Neural progenitor cell (in vitro differentiated cells): ENCODE results near the gene SLFN13.

ENCODE experiments used
- EZH2 ChIP-seq: fragments of 200-600 bp; sonication (generic); IDR thresholded peaks from 2 replicates; pipeline ENCODE4 v1.6.1; 2017; ENCODE audit warnings: antibody characterized with exemption, mild to moderate bottlenecking, moderate library complexity
- TF ChIP-seq, protein P1 (sequence below): fragments of 200-600 bp; sonication (generic); IDR thresholded peaks from 2 replicates; pipeline ENCODE4 v1.5.1; 2017; ENCODE audit warnings: antibody characterized with exemption, mild to moderate bottlenecking

- TF ChIP-seq, protein P1, sequence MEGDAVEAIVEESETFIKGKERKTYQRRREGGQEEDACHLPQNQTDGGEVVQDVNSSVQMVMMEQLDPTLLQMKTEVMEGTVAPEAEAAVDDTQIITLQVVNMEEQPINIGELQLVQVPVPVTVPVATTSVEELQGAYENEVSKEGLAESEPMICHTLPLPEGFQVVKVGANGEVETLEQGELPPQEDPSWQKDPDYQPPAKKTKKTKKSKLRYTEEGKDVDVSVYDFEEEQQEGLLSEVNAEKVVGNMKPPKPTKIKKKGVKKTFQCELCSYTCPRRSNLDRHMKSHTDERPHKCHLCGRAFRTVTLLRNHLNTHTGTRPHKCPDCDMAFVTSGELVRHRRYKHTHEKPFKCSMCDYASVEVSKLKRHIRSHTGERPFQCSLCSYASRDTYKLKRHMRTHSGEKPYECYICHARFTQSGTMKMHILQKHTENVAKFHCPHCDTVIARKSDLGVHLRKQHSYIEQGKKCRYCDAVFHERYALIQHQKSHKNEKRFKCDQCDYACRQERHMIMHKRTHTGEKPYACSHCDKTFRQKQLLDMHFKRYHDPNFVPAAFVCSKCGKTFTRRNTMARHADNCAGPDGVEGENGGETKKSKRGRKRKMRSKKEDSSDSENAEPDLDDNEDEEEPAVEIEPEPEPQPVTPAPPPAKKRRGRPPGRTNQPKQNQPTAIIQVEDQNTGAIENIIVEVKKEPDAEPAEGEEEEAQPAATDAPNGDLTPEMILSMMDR: no peak
- peak; percentile 77 for TF ChIP-seq EZH2
These were observed 41.4 kb upstream of the SLFN13 start for GRCh38 chr17:35489944-35490343.
